ENCODE results near the gene KIF16B.

- TF ChIP-seq CTCF (IDR thresholded peaks at IDR 0.05; ENCODE audit: low read depth, low read length, missing input control) (no peak), JUND (IDR thresholded peaks at IDR 0.05) (no peak), TAF1 (conservative IDR thresholded peaks at IDR 0.05) (no peak), YY1 (IDR thresholded peaks at IDR 0.05) (no peak), GABPA (IDR thresholded peaks at IDR 0.05 in 1 of 2, conservative IDR thresholded peaks at IDR 0.05 in 1 of 2) (no peak)
Measured at GRCh38 chr20:16516794-16517193, 56.5 kb downstream of the KIF16B start.

Measured in liver (tissue), 3 donors.